SK-N-SH (cell line): Measurements from ENCODE around the gene SDR39U1. TPM values are rescaled to one million over a fixed set of nuclear protein-coding genes. Genes with fewer than 3 reads are reported as not detected.

Experiments used
- CTCF ChIA-PET: fragments of 300-600, 350-600 bp; formaldehyde crosslinking; extraction: SDS; loops from one replicate; lab custom pipeline; 2021; lab: Yijun Ruan, JAX
- POLR2A ChIA-PET: fragments of 350-600 bp; sonication (Branson Sonifier 250); formaldehyde crosslinking; extraction: SDS; loops from one replicate; lab custom pipeline; 2020; ENCODE audit warnings: antibody characterized with exemption, inconsistent platforms; lab: Yijun Ruan, JAX
- DNase-seq: peaks from one replicate; pipeline ENCODE4 v3.0.0; 2012
- H2AFZ ChIP-seq: fragments of 200-600 bp; sonication (generic); 2 replicates; pipeline ENCODE4 v1.8.1; 2016; ENCODE audit warnings: antibody characterized with exemption, mild to moderate bottlenecking, low read depth
- H3F3A ChIP-seq: fragments of 200-600 bp; sonication (generic); replicated peaks from 2 replicates; pipeline ENCODE3; 2016; ENCODE audit warnings: antibody characterized with exemption, mild to moderate bottlenecking; ENCODE audit not compliant: insufficient read depth
- H3K27ac ChIP-seq, 2 experiments: fragments of 200-500 bp in 1 of 2; fragments of 200-600 bp in 1 of 2; sonication (Bioruptor generic) in 1 of 2; sonication (generic), shearing (Covaris generic) in 1 of 2; 2 replicates each; pipeline versions ENCODE4 v1.5.1 to v1.6.1; 2014 to 2016; ENCODE audit warnings: low read depth in 2 of 2, inconsistent platforms in 1 of 2, low read length in 1 of 2, mild to moderate bottlenecking in 1 of 2, mixed read lengths in 1 of 2
- H3K27me3 ChIP-seq: fragments of 200-600 bp; sonication (generic), shearing (Covaris generic); 2 replicates; pipeline ENCODE4 v1.6.1; 2016; ENCODE audit warnings: mixed run types; ENCODE audit not compliant: insufficient read depth
- H3K36me3 ChIP-seq, 2 experiments: fragments of 200-500 bp in 1 of 2; fragments of 200-600 bp in 1 of 2; sonication (Bioruptor generic) in 1 of 2; sonication (generic) in 1 of 2; replicated peaks in 1 of 2; 2 replicates each; pipeline versions ENCODE3 to v1.5.1; 2014 to 2016; ENCODE audit warnings: low read length in 1 of 2, mild to moderate bottlenecking in 1 of 2; ENCODE audit not compliant: insufficient read depth in 2 of 2, control insufficient read depth in 1 of 2
- H3K4me1 ChIP-seq, 2 experiments: fragments of 200-500 bp in 1 of 2; fragments of 200-600 bp in 1 of 2; sonication (Bioruptor generic) in 1 of 2; sonication (generic), shearing (Covaris generic) in 1 of 2; 2 replicates each; pipeline versions ENCODE4 v1.5.1 to v1.6.1; 2014 to 2016; ENCODE audit warnings: low read depth in 1 of 2, low read length in 1 of 2, mixed run types in 1 of 2; ENCODE audit not compliant: insufficient read depth in 2 of 2, control insufficient read depth in 1 of 2
- H3K4me2 ChIP-seq: fragments of 200-600 bp; sonication (generic), shearing (Covaris generic); 2 replicates; pipeline ENCODE4 v1.6.1; 2017; ENCODE audit warnings: mixed run types
- H3K4me3 ChIP-seq, 2 experiments: fragments of 200-500 bp in 1 of 2; fragments of 200-600 bp in 1 of 2; sonication (Bioruptor generic) in 1 of 2; sonication (generic), shearing (Covaris generic) in 1 of 2; 2 replicates each; pipeline versions ENCODE4 v1.5.1 to v1.8.1; 2014 to 2016; ENCODE audit warnings: low read depth in 2 of 2, inconsistent platforms in 1 of 2, low read length in 1 of 2, mild to moderate bottlenecking in 1 of 2, mixed read lengths in 1 of 2, moderate library complexity in 1 of 2
- H3K79me2 ChIP-seq: fragments of 200-600 bp; sonication (generic); 2 replicates; pipeline ENCODE4 v1.8.1; 2017; ENCODE audit warnings: mild to moderate bottlenecking; ENCODE audit not compliant: insufficient read depth
- H3K9ac ChIP-seq: fragments of 200-600 bp; sonication (generic); 2 replicates; pipeline ENCODE4 v1.6.1; 2017; ENCODE audit warnings: mixed run types
- H3K9me2 ChIP-seq: fragments of 200-600 bp; sonication (generic); 2 replicates; pipeline ENCODE4 v1.6.1; 2017; ENCODE audit warnings: mixed run types
- H3K9me3 ChIP-seq: fragments of 200-600 bp; sonication (generic); 2 replicates; pipeline ENCODE4 v1.6.1; 2017; ENCODE audit warnings: mixed run types, mild to moderate bottlenecking, moderate library complexity
- H4K20me1 ChIP-seq: fragments of 200-600 bp; sonication (generic); 2 replicates; pipeline ENCODE4 v1.6.1; 2017; ENCODE audit warnings: mild to moderate bottlenecking, mixed run types; ENCODE audit not compliant: insufficient read depth
- ELF1 ChIP-seq: IDR thresholded peaks from 2 replicates; pipeline ENCODE4 v1.4.0; 2012
- EZH2phosphoT487 ChIP-seq: fragments of 200-600 bp; sonication (generic); IDR thresholded peaks from 2 replicates; pipeline ENCODE4 v1.6.1; 2017; ENCODE audit warnings: low read depth, mixed run types, mild to moderate bottlenecking, antibody characterized with exemption, moderate library complexity, borderline replicate concordance
- FOSL2 ChIP-seq: IDR thresholded peaks from 2 replicates; pipeline ENCODE4 v1.4.0; 2012; ENCODE audit warnings: low read depth, mild to moderate bottlenecking, moderate library complexity, borderline replicate concordance
- FOXJ3 ChIP-seq: sonication (generic); formaldehyde crosslinking; IDR thresholded peaks from 2 replicates; pipeline ENCODE4 v1.5.1; 2020; ENCODE audit warnings: mild to moderate bottlenecking, missing genetic modification reagents
- FOXM1 ChIP-seq: IDR thresholded peaks from 2 replicates; pipeline ENCODE4 v1.4.0; 2012; ENCODE audit warnings: low read depth, mild to moderate bottlenecking
- NFIC ChIP-seq: IDR thresholded peaks from 2 replicates; pipeline ENCODE4 v1.4.0; 2012; ENCODE audit warnings: borderline replicate concordance
- POLR2AphosphoS5 ChIP-seq: IDR thresholded peaks from 2 replicates; pipeline ENCODE4 v1.6.1; 2012; ENCODE audit warnings: low read depth, low read length
- RAD21 ChIP-seq: IDR thresholded peaks from 2 replicates; pipeline ENCODE4 v1.6.1; 2012; ENCODE audit warnings: mild to moderate bottlenecking, low read length
- RCOR1 ChIP-seq: fragments of 150-350 bp; IDR thresholded peaks from 2 replicates; pipeline ENCODE4 v1.6.1; 2017; ENCODE audit warnings: antibody characterized with exemption, low read length
- RFX5 ChIP-seq: IDR thresholded peaks from 2 replicates; pipeline ENCODE4 v1.6.1; 2012; ENCODE audit warnings: mild to moderate bottlenecking, improper control_type of control experiment, low read length
- RXRA ChIP-seq: IDR thresholded peaks from 2 replicates; pipeline ENCODE4 v1.4.0; 2012; ENCODE audit warnings: low read depth, mild to moderate bottlenecking, borderline replicate concordance
- SIN3A ChIP-seq: IDR thresholded peaks from 2 replicates; pipeline ENCODE4 v1.6.1; 2012; ENCODE audit warnings: low read depth, mild to moderate bottlenecking, low read length, moderate library complexity, borderline replicate concordance
- SMC3 ChIP-seq: IDR thresholded peaks from 2 replicates; pipeline ENCODE4 v1.6.1; 2012; ENCODE audit warnings: low read depth, low read length, improper control_type of control experiment
- WGBS: methylation state at CpG from one replicate; pipeline ENCODE4 v1.1.6; 2017; ENCODE audit warnings: low lambda C conversion rate; 5-methylcytosine and 5-hydroxymethylcytosine counted together
- polyA plus RNA-seq, 3 experiments: library from polyadenylated mRNA; depleted of rRNA; stranded (reverse); fragments of >200 nt; gene quantifications; 2 replicates each; pipeline ENCODE4 v1.2.3, GENCODE V29; 2012
- TF ChIP-seq, protein P1 (sequence below): IDR thresholded peaks from 2 replicates; pipeline ENCODE4; 2012
- TF ChIP-seq, protein P2 (sequence below): fragments of 200-600 bp; sonication (generic); IDR thresholded peaks from 2 replicates; pipeline ENCODE4 v1.6.1; 2017; ENCODE audit warnings: antibody characterized with exemption, mild to moderate bottlenecking, moderate library complexity
- TF ChIP-seq, protein P3 (sequence below): fragments of 150-350 bp; IDR thresholded peaks from 2 replicates; pipeline ENCODE4 v1.6.1; 2017; ENCODE audit warnings: antibody characterized with exemption, low read length, low read depth, borderline replicate concordance
- TF ChIP-seq, protein P4 (sequence below): IDR thresholded peaks from 2 replicates; pipeline ENCODE4 v1.4.0; 2012; ENCODE audit warnings: low read depth, borderline replicate concordance
- TF ChIP-seq, protein P5 (sequence below): IDR thresholded peaks from 2 replicates; pipeline ENCODE4 v1.4.0; 2012; ENCODE audit warnings: low read depth, borderline replicate concordance

Gene SDR39U1
- polyA plus RNA-seq, 1 of the 3 experiments (the other 2 are of a cell fraction) = 81.8 TPM

DNA sequence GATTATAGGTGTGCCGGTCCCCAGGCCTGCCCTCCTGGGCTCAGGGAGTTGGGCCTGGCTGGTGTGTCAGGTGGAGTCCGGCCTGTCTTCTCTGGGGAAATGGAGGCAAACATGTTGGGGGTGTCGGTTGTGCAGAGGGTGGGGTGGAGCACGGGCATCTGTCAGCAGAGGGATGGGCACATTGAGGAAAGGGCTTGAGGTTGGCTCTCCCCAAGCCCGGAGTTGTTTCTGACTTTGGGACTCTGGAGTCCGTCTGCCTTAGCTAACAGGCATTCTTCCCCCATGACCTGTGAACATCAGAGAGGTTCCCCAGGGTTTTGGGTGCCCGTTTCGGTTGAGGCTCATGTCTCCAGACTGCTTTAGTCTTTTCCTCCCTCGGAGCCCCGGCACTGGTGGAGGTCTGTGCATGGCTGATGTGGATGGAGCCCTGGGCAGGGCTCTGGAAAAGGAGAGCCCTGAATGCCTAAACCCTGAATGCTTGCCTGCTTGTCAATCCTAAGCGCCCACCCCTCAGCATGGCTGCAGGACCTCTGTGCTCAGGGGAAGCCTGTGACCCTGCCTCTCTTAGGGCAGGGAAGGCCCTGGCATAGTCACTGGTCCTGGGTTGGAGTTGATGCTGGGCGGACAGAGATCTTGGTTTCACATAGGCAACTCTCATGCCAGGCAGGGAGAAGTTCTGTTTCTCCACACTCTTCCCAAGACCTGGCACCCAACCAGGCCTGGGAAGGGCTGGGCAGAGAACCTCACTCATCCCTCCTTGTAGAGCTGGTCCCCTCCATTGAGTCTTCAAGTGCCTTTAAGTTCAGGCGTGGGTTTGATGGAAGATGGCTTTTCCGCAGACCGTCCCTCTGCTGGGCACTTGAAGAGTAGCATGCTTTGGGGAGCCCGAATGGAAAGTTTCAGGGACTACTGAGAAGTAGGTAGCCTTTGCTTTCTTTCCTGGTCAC is 30.9 kb downstream of the SDR39U1 start (continued):
- TF ChIP-seq, protein P1, sequence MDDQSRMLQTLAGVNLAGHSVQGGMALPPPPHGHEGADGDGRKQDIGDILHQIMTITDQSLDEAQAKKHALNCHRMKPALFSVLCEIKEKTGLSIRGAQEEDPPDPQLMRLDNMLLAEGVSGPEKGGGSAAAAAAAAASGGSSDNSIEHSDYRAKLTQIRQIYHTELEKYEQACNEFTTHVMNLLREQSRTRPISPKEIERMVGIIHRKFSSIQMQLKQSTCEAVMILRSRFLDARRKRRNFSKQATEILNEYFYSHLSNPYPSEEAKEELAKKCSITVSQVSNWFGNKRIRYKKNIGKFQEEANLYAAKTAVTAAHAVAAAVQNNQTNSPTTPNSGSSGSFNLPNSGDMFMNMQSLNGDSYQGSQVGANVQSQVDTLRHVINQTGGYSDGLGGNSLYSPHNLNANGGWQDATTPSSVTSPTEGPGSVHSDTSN = no peak
- TF ChIP-seq EZH2phosphoT487 (no peak), RFX5 (no peak), NFIC (no peak), SMC3 (peak; percentile 84), RCOR1 (no peak)
- TF ChIP-seq, protein P2, sequence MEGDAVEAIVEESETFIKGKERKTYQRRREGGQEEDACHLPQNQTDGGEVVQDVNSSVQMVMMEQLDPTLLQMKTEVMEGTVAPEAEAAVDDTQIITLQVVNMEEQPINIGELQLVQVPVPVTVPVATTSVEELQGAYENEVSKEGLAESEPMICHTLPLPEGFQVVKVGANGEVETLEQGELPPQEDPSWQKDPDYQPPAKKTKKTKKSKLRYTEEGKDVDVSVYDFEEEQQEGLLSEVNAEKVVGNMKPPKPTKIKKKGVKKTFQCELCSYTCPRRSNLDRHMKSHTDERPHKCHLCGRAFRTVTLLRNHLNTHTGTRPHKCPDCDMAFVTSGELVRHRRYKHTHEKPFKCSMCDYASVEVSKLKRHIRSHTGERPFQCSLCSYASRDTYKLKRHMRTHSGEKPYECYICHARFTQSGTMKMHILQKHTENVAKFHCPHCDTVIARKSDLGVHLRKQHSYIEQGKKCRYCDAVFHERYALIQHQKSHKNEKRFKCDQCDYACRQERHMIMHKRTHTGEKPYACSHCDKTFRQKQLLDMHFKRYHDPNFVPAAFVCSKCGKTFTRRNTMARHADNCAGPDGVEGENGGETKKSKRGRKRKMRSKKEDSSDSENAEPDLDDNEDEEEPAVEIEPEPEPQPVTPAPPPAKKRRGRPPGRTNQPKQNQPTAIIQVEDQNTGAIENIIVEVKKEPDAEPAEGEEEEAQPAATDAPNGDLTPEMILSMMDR = peak; percentile 73
- TF ChIP-seq, protein P3, sequence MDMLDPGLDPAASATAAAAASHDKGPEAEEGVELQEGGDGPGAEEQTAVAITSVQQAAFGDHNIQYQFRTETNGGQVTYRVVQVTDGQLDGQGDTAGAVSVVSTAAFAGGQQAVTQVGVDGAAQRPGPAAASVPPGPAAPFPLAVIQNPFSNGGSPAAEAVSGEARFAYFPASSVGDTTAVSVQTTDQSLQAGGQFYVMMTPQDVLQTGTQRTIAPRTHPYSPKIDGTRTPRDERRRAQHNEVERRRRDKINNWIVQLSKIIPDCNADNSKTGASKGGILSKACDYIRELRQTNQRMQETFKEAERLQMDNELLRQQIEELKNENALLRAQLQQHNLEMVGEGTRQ = no peak
- TF ChIP-seq, protein P4, sequence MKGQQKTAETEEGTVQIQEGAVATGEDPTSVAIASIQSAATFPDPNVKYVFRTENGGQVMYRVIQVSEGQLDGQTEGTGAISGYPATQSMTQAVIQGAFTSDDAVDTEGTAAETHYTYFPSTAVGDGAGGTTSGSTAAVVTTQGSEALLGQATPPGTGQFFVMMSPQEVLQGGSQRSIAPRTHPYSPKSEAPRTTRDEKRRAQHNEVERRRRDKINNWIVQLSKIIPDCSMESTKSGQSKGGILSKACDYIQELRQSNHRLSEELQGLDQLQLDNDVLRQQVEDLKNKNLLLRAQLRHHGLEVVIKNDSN = no peak

DNA sequence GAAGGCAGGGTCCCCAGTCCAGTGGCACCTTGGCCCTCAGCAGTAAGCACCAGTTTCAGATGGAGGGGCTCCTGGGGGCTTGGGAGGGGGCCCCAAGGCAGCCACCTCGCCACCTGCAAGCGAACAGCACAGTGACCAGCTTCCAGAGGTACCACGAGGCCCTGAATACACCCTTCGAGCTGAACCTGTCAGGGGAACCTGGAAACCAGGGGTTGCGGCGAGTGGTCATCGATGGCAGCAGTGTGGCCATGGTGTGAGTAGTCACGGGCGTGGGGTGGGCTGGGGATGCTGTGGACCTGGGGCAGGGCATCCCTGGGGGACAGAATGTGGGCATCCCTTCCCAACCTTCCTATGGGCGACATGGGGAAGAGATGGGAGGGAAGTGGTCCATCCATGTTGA is 32.6 kb downstream of the SDR39U1 start:
- no peaks in the 10 kb centered on the region for H3K9me2 ChIP-seq
- TF ChIP-seq, protein P5, sequence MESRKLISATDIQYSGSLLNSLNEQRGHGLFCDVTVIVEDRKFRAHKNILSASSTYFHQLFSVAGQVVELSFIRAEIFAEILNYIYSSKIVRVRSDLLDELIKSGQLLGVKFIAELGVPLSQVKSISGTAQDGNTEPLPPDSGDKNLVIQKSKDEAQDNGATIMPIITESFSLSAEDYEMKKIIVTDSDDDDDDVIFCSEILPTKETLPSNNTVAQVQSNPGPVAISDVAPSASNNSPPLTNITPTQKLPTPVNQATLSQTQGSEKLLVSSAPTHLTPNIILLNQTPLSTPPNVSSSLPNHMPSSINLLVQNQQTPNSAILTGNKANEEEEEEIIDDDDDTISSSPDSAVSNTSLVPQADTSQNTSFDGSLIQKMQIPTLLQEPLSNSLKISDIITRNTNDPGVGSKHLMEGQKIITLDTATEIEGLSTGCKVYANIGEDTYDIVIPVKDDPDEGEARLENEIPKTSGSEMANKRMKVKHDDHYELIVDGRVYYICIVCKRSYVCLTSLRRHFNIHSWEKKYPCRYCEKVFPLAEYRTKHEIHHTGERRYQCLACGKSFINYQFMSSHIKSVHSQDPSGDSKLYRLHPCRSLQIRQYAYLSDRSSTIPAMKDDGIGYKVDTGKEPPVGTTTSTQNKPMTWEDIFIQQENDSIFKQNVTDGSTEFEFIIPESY = no peak
- no peak for TF ChIP-seq RAD21
- TF ChIP-seq ELF1 = no peak
- TF ChIP-seq FOXJ3 (CRISPR knock-in tag) = no peak
- TF ChIP-seq POLR2AphosphoS5 = no peak
- no peak for TF ChIP-seq FOXM1
- no peak for TF ChIP-seq RXRA
- TF ChIP-seq RFX5 = no peak
- TF ChIP-seq SIN3A = no peak
- TF ChIP-seq FOSL2 = no peak
- TF ChIP-seq, protein P2 = no peak
- TF ChIP-seq, protein P3 = no peak
- TF ChIP-seq, all 33 proteins: peak for 0
- WGBS = 76% methylated on average over 8 of the region's 10 CpGs
- Histone ChIP-seq H2AFZ (no peak overlapping the region), H3K4me1 (no peaks in the 10 kb centered on the region), H3K36me3 (peaks cover 0 to 10% of the 10 kb centered on the region in 2 experiments), H3K4me2 (no peak overlapping the region), H3K27ac (no peak overlapping the region), H3K27me3 (no peaks in the 10 kb centered on the region), H3K9me3 (no peaks in the 10 kb centered on the region), H3F3A (no peaks in the 10 kb centered on the region), H3K79me2 (no peaks in the 10 kb centered on the region), H3K4me3 (no peak overlapping the region), H3K9ac (no peak overlapping the region), H4K20me1 (no peaks in the 10 kb centered on the region)
- no peak for DNase-seq
- ChIA-PET CTCF (interaction anchor here (0.7 to 4.2 kb wide), 7 partner anchors 9 to 76 kb away, joined by 3 to 31 read pairs (median 4); partner anchors contain the start of genes ADCY4, CBLN3 and KHNYN), POLR2A (no interaction called here)
